Ovary (tissue), 9 donors: Measurements from ENCODE around the gene NT5DC4. TPM values are rescaled to one million over a fixed set of nuclear protein-coding genes. Genes with fewer than 3 reads are reported as not detected.

Source experiments
- DNase-seq, 5 donors: peaks; one replicate each; pipeline ENCODE4 v3.0.0-alpha.2; 2019 to 2020
- H3K27ac ChIP-seq, 2 donors: fragments of 200-600 bp; one replicate each; pipeline versions ENCODE4 v1.5.1 to v1.8.0; 2019 to 2022
- H3K27me3 ChIP-seq: fragments of 200-600 bp; one replicate; pipeline ENCODE4 v1.8.0; 2022
- H3K36me3 ChIP-seq: fragments of 200-600 bp; sonication (generic); one replicate; pipeline ENCODE4 v1.5.1; 2019
- H3K4me1 ChIP-seq: one replicate; pipeline ENCODE4 v1.8.1; 2013; ENCODE audit warnings: mild to moderate bottlenecking, moderate library complexity; ENCODE audit not compliant: insufficient read depth
- H3K4me3 ChIP-seq: fragments of 200-600 bp; sonication (generic); one replicate; pipeline ENCODE4 v1.5.1; 2017
- H3K9me3 ChIP-seq, 2 donors: fragments of 200-600 bp in 1 of 2; sonication (generic) in 1 of 2; one replicate each; pipeline versions ENCODE4 v1.5.1 to v1.8.1; 2013 to 2019; ENCODE audit warnings: mild to moderate bottlenecking in 1 of 2, moderate library complexity in 1 of 2
- CTCF ChIP-seq, 3 donors: fragments of 450-650 bp in 2 of 3; fragments of 200-600 bp in 1 of 3; IDR thresholded peaks; one replicate each; pipeline versions ENCODE4 v1.5.1 to v1.8.0; 2016 to 2022; ENCODE audit warnings: antibody characterized with exemption in 3 of 3, mild to moderate bottlenecking in 1 of 3
- EP300 ChIP-seq: sonication (generic); formaldehyde crosslinking; IDR thresholded peaks from one replicate; pipeline ENCODE4 v1.6.1; 2017; ENCODE audit warnings: antibody characterized with exemption
- POLR2A ChIP-seq: fragments of 450-650 bp; IDR thresholded peaks from one replicate; pipeline ENCODE4 v1.6.1; 2017; ENCODE audit warnings: antibody characterized with exemption, mild to moderate bottlenecking, moderate library complexity
- WGBS, 3 donors: extraction: QIAGEN DNeasy Blood & Tissue Kit in 1 of 3; methylation state at CpG; one replicate each; pipeline versions ENCODE4 v1.1.5 to v1.1.7; 2013 to 2017; 5-methylcytosine and 5-hydroxymethylcytosine counted together
- intact Hi-C, 4 donors: fragments of 100-400 bp; cut with DNase I; formaldehyde crosslinking; loops; one replicate each; pipeline versions ENCODE4 v1.11.0 to v1.15.1; 2022 to 2023
- polyA plus RNA-seq, 2 donors: library from polyadenylated mRNA; stranded (reverse); fragments of 200-250 nt in 1 of 2; fragments of 350-450 nt in 1 of 2; fragmentation: Illumina TruSeq in 1 of 2; extraction: RNeasy Lipid Tissue Mini Kit (QIAGEN cat#74804) in 1 of 2; gene quantifications; one replicate each; pipeline ENCODE4 v1.2.3, GENCODE V29; 2013 to 2014
- total RNA-seq, 7 donors: library from RNA; depleted of rRNA in 2 of 7; stranded (reverse); fragments of >200 nt in 2 of 7; fragmentation: NEBNext Ultra II Directional in 3 of 7; extraction: Animal tissue kit (Norgen Biotek cat#: 25700) in 3 of 7; gene quantifications; one replicate each; pipeline versions ENCODE4 v1.1.0 to v1.2.4, GENCODE V29; 2016 to 2023
- donor health status: DM: no; HTN: no; CAD: no; lungs with moderate emphysema.
- donor health status: DM: no; HTN: no; CAD: no.
- donor health status: Bipolar disorder and iron deficiency.
- donor health status: DM: yes; HTN: yes; CAD: no.
- donor health status: DM: no; HTN: no; CAD: no.
- donor health status: DM: yes; HTN: yes; CAD: no.

NT5DC4 gene
- total and polyA plus RNA-seq, 9 donors: not detected

DNA sequence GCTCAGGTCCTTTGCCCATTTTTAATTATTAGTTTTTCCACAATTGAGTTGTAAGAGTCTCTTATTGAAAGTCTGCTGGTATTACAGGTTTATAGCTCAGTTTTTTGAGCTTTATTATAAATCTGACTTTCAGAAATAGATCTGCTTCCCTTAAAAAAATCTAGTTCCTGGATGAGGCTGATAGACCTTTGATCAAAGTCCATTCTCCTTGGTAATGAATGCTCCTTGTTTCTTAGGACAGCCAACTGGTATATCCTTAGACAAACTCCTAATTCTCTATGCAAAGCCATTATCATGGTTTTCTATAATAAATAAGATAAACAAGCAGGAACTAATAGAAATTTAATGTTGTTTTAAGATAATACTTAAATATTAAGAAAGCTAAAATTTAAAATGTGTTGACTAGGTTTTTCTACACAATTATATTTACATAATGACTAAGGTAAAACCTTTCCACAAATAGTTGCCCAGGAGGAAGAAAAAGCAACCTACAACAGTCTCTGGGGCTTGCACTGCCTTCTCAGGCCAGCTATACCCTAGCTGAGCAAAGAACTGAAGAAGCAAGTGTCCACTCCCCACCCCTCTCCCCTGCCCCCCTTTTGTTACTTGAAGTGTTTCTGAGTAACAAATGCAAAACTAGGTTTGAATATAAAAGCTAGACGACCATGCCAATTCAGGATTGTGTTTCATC lies 16.9 kb downstream of the NT5DC4 start:
- 65 to 81% (median 73%) methylated on average over 1 of the region's 1 CpG for WGBS, 3 donors
- intact Hi-C loops: no loop called here

GRCh38 chr2:112740527-112740926 lies 19.7 kb downstream of the NT5DC4 start:
- WGBS, 3 donors: 94 to 96% (median 95%) methylated on average over 7 of the region's 7 CpGs

More for the DNA sequence above, 16.9 kb downstream of the NT5DC4 start:
- TF ChIP-seq EP300: no peak
- no peak for TF ChIP-seq CTCF (IDR thresholded peaks at IDR 0.05)
- no peak for TF ChIP-seq POLR2A
- Histone ChIP-seq H3K4me1 (no peaks in the 10 kb centered on the region), H3K4me3 (no peak overlapping the region), H3K36me3 (no peaks in the 10 kb centered on the region), H3K27ac (no peak overlapping the region), H3K27me3 (no peaks in the 10 kb centered on the region), H3K9me3 (no peaks in the 10 kb centered on the region)
- DNase-seq: no peak

GRCh38 chr2:112749755-112750559 lies 29.1 kb downstream of the NT5DC4 start:
- TF ChIP-seq EP300 (no peak), CTCF (IDR thresholded peaks at IDR 0.05) (no peak), POLR2A (no peak)
- no peaks in the 10 kb centered on the region for H3K27me3 ChIP-seq
- peak in 3 of 5 donors; percentile 30 to 38 (median 31) for DNase-seq
- 71 to 72% (median 72%) methylated on average over 9 of the region's 9 CpGs for WGBS, 3 donors
- H3K36me3 ChIP-seq: no peaks in the 10 kb centered on the region
- H3K4me1 ChIP-seq: no peaks in the 10 kb centered on the region
- H3K9me3 ChIP-seq: no peaks in the 10 kb centered on the region
- no peak overlapping the region for H3K4me3 ChIP-seq
- intact Hi-C loops: no loop called here
- H3K27ac ChIP-seq: no peak overlapping the region

More at GRCh38 chr2:112740527-112740926, 19.7 kb downstream of the NT5DC4 start:
- no peaks in the 10 kb centered on the region for H3K9me3 ChIP-seq
- no peaks in the 10 kb centered on the region for H3K27me3 ChIP-seq
- intact Hi-C loops: no loop called here
- H3K27ac ChIP-seq: no peak overlapping the region
- no peak for TF ChIP-seq CTCF (IDR thresholded peaks at IDR 0.05)
- TF ChIP-seq EP300: no peak
- TF ChIP-seq POLR2A: no peak
- no peaks in the 10 kb centered on the region for H3K4me1 ChIP-seq
- no peak overlapping the region for H3K4me3 ChIP-seq
- DNase-seq: no peak
- no peaks in the 10 kb centered on the region for H3K36me3 ChIP-seq

- no peak for DNase-seq
- no peaks in the 10 kb centered on the region for H3K9me3 ChIP-seq
- H3K27me3 ChIP-seq: no peaks in the 10 kb centered on the region
- intact Hi-C loops: no loop called here
- H3K27ac ChIP-seq: no peak overlapping the region
- H3K4me3 ChIP-seq: no peak overlapping the region
- TF ChIP-seq POLR2A: no peak
- no peak for TF ChIP-seq EP300
- no peak for TF ChIP-seq CTCF (IDR thresholded peaks at IDR 0.05)
- no peaks in the 10 kb centered on the region for H3K4me1 ChIP-seq
- H3K36me3 ChIP-seq: no peaks in the 10 kb centered on the region
Measured at GRCh38 chr2:112750560-112750843, 29.7 kb downstream of the NT5DC4 start.
